Gastroesophageal sphincter (tissue), 4 donors: Measurements from ENCODE around the gene JAM3. TPM values are rescaled to one million over a fixed set of nuclear protein-coding genes. Genes with fewer than 3 reads are reported as not detected.

ENCODE experiments used
- ATAC-seq: fragments of 150-250 bp; one replicate; pipeline ENCODE4 v1.9.1; 2016; ENCODE audit warnings: mild to moderate bottlenecking, moderate library complexity
- H3K27ac ChIP-seq, 4 donors: fragments of 200-600 bp; sonication (generic) in 3 of 4; 1 replicate in 3 of 4; 2 replicates in 1 of 4; pipeline ENCODE4 v1.5.1; 2016 to 2019
- H3K27me3 ChIP-seq: fragments of 200-600 bp; sonication (generic); one replicate; pipeline ENCODE4 v1.5.1; 2019
- H3K36me3 ChIP-seq, 2 donors: fragments of 200-600 bp; sonication (generic); one replicate each; pipeline ENCODE4 v1.5.1; 2019; ENCODE audit warnings: control low read depth in 1 of 2
- H3K4me1 ChIP-seq, 3 donors: fragments of 200-600 bp; sonication (generic); 1 replicate in 2 of 3; 2 replicates in 1 of 3; pipeline ENCODE4 v1.5.1; 2016 to 2019; ENCODE audit warnings: control low read depth in 2 of 3
- H3K4me3 ChIP-seq, 2 donors: fragments of 200-600 bp; sonication (generic); one replicate each; pipeline ENCODE4 v1.5.1; 2019; ENCODE audit warnings: mild to moderate bottlenecking in 1 of 2, moderate library complexity in 1 of 2
- H3K9me3 ChIP-seq, 3 donors: fragments of 200-600 bp; sonication (generic); one replicate each; pipeline ENCODE4 v1.5.1; 2017 to 2019; ENCODE audit warnings: control low read depth in 2 of 3
- EP300 ChIP-seq: sonication (generic); formaldehyde crosslinking; IDR thresholded peaks from one replicate; pipeline ENCODE4 v1.6.1; 2017; ENCODE audit warnings: antibody characterized with exemption, mild to moderate bottlenecking
- POLR2A ChIP-seq, 2 donors: fragments of 450-650 bp; IDR thresholded peaks; one replicate each; pipeline ENCODE4 v1.6.1; 2017; ENCODE audit warnings: antibody characterized with exemption in 2 of 2, mild to moderate bottlenecking in 2 of 2, moderate library complexity in 1 of 2
- POLR2AphosphoS5 ChIP-seq: sonication (generic); formaldehyde crosslinking; IDR thresholded peaks from one replicate; pipeline ENCODE4 v1.6.1; 2017; ENCODE audit warnings: antibody characterized with exemption
- WGBS, 2 donors: methylation state at CpG; one replicate each; pipeline ENCODE4 v1.1.5; 2018; ENCODE audit warnings: low coverage in 1 of 2; 5-methylcytosine and 5-hydroxymethylcytosine counted together
- total RNA-seq, 4 donors: library from RNA; depleted of rRNA; stranded (reverse); fragments of >200 nt; gene quantifications; one replicate each; pipeline ENCODE4 v1.1.0, GENCODE V29; 2016
- TF ChIP-seq, protein P1 (sequence below), 4 experiments: fragments of 200-600 bp in 2 of 4; fragments of 450-650 bp in 2 of 4; sonication (generic) in 1 of 4; IDR thresholded peaks; one replicate each; pipeline ENCODE4 v1.5.1; 2017 to 2019; ENCODE audit warnings: antibody characterized with exemption in 4 of 4, mild to moderate bottlenecking in 2 of 4, moderate library complexity in 2 of 4

The JAM3 gene
- total RNA-seq, 4 donors from 2014 or later = 91.0 to 163 (median 104) TPM

DNA sequence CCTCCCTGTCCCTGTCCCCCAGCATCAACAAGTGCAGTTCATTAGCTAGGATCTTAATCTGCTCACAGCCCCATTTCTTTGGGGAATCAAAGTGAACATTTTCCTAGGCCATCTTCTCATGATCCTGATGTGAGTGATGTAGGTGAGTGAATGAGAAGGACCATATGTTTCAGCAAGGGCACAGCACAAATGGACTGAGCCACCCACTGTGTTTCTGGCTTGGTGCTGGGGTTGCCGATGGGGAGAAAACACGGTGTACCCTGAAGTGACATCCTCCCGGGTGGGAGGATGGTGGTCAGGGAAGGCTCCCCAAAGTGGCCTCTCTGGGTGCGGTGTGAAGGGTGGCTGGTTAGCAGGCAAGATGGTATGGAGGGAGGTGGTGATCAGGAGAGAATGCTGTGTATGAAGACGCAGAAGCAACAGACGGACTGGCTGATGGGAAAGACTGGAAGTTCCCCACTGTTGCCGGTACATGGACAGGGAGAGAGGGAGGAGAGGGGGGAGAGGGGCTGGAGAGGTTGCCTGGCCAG lies 72.2 kb downstream of the JAM3 start:
- H3K4me1 ChIP-seq = peaks cover 0 to 15% (median 0%) of the 10 kb centered on the region in 3 donors
- no peak for ATAC-seq
- peak overlapping the region in 1 of 4 donors; percentile 46 for H3K27ac ChIP-seq
- 88 to 94% methylated on average over 3 to 7 of the region's 7 CpGs for WGBS, 2 donors
- H3K27me3 ChIP-seq = no peaks in the 10 kb centered on the region
- H3K4me3 ChIP-seq = no peak overlapping the region
- H3K9me3 ChIP-seq = no peaks in the 10 kb centered on the region
- TF ChIP-seq EP300 (no peak), POLR2A (IDR thresholded peaks at IDR 0.05) (no peak), POLR2AphosphoS5 (no peak)
- TF ChIP-seq, protein P1, sequence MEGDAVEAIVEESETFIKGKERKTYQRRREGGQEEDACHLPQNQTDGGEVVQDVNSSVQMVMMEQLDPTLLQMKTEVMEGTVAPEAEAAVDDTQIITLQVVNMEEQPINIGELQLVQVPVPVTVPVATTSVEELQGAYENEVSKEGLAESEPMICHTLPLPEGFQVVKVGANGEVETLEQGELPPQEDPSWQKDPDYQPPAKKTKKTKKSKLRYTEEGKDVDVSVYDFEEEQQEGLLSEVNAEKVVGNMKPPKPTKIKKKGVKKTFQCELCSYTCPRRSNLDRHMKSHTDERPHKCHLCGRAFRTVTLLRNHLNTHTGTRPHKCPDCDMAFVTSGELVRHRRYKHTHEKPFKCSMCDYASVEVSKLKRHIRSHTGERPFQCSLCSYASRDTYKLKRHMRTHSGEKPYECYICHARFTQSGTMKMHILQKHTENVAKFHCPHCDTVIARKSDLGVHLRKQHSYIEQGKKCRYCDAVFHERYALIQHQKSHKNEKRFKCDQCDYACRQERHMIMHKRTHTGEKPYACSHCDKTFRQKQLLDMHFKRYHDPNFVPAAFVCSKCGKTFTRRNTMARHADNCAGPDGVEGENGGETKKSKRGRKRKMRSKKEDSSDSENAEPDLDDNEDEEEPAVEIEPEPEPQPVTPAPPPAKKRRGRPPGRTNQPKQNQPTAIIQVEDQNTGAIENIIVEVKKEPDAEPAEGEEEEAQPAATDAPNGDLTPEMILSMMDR (IDR thresholded peaks at IDR 0.05) = no peak
- H3K36me3 ChIP-seq = peaks cover 0 to 40% of the 10 kb centered on the region in 2 donors

DNA sequence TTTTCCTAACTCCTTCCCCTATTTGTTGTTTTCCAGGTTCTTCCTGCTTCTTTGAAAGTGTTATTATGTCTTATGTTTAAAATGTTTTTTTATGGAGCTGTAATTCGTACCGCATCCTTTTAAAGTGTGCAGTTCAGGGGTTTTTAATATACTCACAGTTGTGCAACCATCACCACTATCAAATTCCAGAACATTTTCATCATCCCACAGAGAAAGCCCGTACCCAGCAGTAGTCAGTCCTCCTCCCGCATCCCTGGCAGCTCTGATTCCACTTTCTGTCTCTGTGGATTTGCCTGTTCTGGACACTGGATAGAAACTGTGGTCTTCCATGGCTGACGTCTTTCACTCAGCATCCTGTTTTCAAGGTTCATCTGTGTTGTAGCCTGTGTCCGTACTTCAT lies 73.7 kb downstream of the JAM3 start:
- Histone ChIP-seq H3K9me3 (no peaks in the 10 kb centered on the region), H3K4me3 (no peak overlapping the region), H3K27ac (no peak overlapping the region), H3K36me3 (peaks cover 0 to 49% of the 10 kb centered on the region in 2 donors), H3K27me3 (no peaks in the 10 kb centered on the region), H3K4me1 (peaks cover 0 to 16% (median 0%) of the 10 kb centered on the region in 3 donors)
- TF ChIP-seq, protein P1 (IDR thresholded peaks at IDR 0.05) = no peak
- TF ChIP-seq EP300 (no peak), POLR2AphosphoS5 (no peak), POLR2A (IDR thresholded peaks at IDR 0.05) (no peak)
- 84 to 93% methylated on average over 6 of the region's 6 CpGs for WGBS, 2 donors
- no peak for ATAC-seq

DNA sequence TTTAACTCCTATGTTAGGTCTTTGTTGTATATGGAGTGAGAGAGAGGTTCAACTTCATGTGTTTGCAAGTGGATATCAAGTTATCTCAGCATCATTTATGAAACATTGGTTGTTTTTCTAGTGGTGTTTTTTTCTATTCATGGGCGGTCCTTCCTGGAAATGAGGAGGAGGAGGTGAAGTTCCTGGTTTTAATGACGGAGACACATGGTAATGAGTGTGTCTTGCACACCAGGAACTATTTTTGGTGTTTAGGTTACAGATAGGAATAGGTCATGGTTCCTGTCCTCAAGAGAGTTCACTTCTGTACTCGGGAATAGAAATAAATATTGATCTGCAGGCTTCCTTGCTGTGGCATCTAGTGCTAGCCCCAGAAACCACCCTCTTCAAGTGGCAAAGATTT lies 74.9 kb downstream of the JAM3 start:
- Histone ChIP-seq H3K4me3 (no peak overlapping the region), H3K36me3 (peaks cover 0 to 62% of the 10 kb centered on the region in 2 donors), H3K9me3 (no peaks in the 10 kb centered on the region), H3K4me1 (peaks cover 0 to 20% (median 0%) of the 10 kb centered on the region in 3 donors), H3K27me3 (no peaks in the 10 kb centered on the region), H3K27ac (no peak overlapping the region)
- TF ChIP-seq POLR2A (IDR thresholded peaks at IDR 0.05) = no peak
- TF ChIP-seq EP300 = no peak
- TF ChIP-seq, protein P1 (IDR thresholded peaks at IDR 0.05) = no peak
- TF ChIP-seq POLR2AphosphoS5 = no peak
- no peak for ATAC-seq
- 67 to 90% methylated on average over 3 of the region's 3 CpGs for WGBS, 2 donors

DNA sequence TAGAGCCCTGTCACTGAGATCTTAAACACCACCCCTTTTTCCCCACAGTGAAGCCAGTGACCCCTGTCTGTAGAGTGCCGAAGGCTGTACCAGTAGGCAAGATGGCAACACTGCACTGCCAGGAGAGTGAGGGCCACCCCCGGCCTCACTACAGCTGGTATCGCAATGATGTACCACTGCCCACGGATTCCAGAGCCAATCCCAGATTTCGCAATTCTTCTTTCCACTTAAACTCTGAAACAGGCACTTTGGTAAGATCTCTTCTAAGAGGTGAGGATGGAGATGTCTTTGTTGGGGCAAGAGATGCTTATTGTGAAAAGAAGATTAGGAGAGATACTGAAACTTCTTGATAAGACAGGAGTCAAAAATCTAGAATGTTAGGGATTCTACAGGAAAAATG lies 75.9 kb downstream of the JAM3 start:
- Histone ChIP-seq H3K4me3 (no peak overlapping the region), H3K27me3 (no peaks in the 10 kb centered on the region), H3K4me1 (peaks cover 0 to 10% (median 0%) of the 10 kb centered on the region in 3 donors), H3K9me3 (no peaks in the 10 kb centered on the region), H3K36me3 (peaks cover 0 to 71% of the 10 kb centered on the region in 2 donors), H3K27ac (no peak overlapping the region)
- WGBS, 2 donors = 44% methylated on average over 2 of the region's 5 CpGs; no CpG with 5 or more reads in 1 of the 2 donors
- TF ChIP-seq, protein P1 (IDR thresholded peaks at IDR 0.05) = no peak
- TF ChIP-seq POLR2A (IDR thresholded peaks at IDR 0.05) = no peak
- TF ChIP-seq POLR2AphosphoS5 = no peak
- no peak for TF ChIP-seq EP300
- no peak for ATAC-seq

DNA sequence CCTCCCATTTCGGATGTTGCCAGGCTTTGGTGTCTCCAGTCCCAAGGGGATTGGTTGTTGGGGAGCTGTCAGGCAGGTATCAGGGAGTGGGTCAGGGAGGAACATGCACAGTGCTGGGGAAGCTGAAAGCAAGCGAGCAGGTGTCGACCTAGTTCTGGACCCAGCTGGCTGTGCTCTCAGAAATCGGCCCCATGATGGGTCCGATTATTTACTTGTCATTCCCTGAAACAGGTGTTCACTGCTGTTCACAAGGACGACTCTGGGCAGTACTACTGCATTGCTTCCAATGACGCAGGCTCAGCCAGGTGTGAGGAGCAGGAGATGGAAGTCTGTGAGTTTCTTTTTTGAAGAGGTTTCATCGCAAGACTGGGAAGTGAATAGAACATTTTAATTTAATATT lies 76.8 kb downstream of the JAM3 start:
- H3K27ac ChIP-seq = no peak overlapping the region
- H3K4me3 ChIP-seq = no peak overlapping the region
- H3K36me3 ChIP-seq = peaks cover 0 to 75% of the 10 kb centered on the region in 2 donors
- no peaks in the 10 kb centered on the region for H3K27me3 ChIP-seq
- no peak for TF ChIP-seq POLR2A (IDR thresholded peaks at IDR 0.05)
- no peak for TF ChIP-seq POLR2AphosphoS5
- TF ChIP-seq, protein P1 (IDR thresholded peaks at IDR 0.05) = no peak
- no peak for TF ChIP-seq EP300
- H3K4me1 ChIP-seq = peaks cover 0 to 14% (median 0%) of the 10 kb centered on the region in 3 donors
- no peaks in the 10 kb centered on the region for H3K9me3 ChIP-seq
- 87 to 90% methylated on average over 3 to 7 of the region's 8 CpGs for WGBS, 2 donors
- no peak for ATAC-seq
